GM21576 (cell line): ENCODE measurements around the gene GP5.

Experiments
- ATAC-seq: cut with Tn5 transposase; IDR thresholded peaks from one replicate; pipeline ENCODE4 v1.9.1; 2021; ENCODE audit warnings: mild to moderate bottlenecking, moderate library complexity; ENCODE audit not compliant: unreplicated experiment

The GP5 gene

GRCh38 chr3:194351080-194351672, 47.9 kb downstream of the GP5 start, which contains the start of gene CPN2:
CPN2 (minus strand) TSS chr3:194351328; CDS start chr3:194342702, 8,626 bp downstream.
- ATAC-seq: no peak

GRCh38 chr3:194350726-194351071, 48.4 kb downstream of the GP5 start:
- ATAC-seq: no peak

- no peak for ATAC-seq
Observed at GRCh38 chr3:194348354-194348753, 50.7 kb downstream of the GP5 start.

GRCh38 chr3:194346621-194347020, 52.4 kb downstream of the GP5 start:
- ATAC-seq: no peak

- no peak for ATAC-seq
Observed at GRCh38 chr3:194346035-194346434, 53.0 kb downstream of the GP5 start.
